Neural crest cell (in vitro differentiated cells): ENCODE measurements around the gene MAN2B2. TPM values are rescaled to one million over a fixed set of nuclear protein-coding genes. Genes with fewer than 3 reads are reported as not detected.

Source experiments
- DNase-seq: peaks from one replicate; pipeline ENCODE4 v3.0.0; 2021; ENCODE audit warnings: low read depth, mixed read lengths, low spot score
- H3K27ac Mint-ChIP-seq: one replicate; pipeline ENCODE4 v1.8.0; 2021; ENCODE audit warnings: mild to moderate bottlenecking, mixed read lengths; ENCODE audit not compliant: unreplicated experiment
- H3K27me3 Mint-ChIP-seq: 2 replicates; pipeline ENCODE4 v1.8.0; 2021; ENCODE audit warnings: low read depth, mild to moderate bottlenecking, mixed read lengths
- H3K36me3 Mint-ChIP-seq: 2 replicates; pipeline ENCODE4 v1.8.0; 2021; ENCODE audit warnings: low read depth, mild to moderate bottlenecking, mixed read lengths
- H3K4me1 Mint-ChIP-seq: 2 replicates; pipeline ENCODE4 v1.8.0; 2021; ENCODE audit warnings: mixed read lengths
- H3K4me3 Mint-ChIP-seq: one replicate; pipeline ENCODE4 v1.8.0; 2021; ENCODE audit warnings: mild to moderate bottlenecking, mixed read lengths
- H3K9me3 Mint-ChIP-seq: 2 replicates; pipeline ENCODE4 v1.8.0; 2021; ENCODE audit warnings: mixed read lengths
- CTCF ChIP-seq: fragments of 200-600 bp; sonication (generic); conservative IDR thresholded peaks from 2 replicates; pipeline ENCODE4 v1.5.0; 2021; ENCODE audit warnings: antibody characterized with exemption, mild to moderate bottlenecking
- total RNA-seq: library from RNA; stranded (reverse); gene quantifications from 2 replicates; pipeline ENCODE4 v1.2.1, GENCODE V29; 2021

MAN2B2 gene
- total RNA-seq, 1 donor from 2014 or later = 9.4 TPM

- no peak overlapping the region for H3K4me3 Mint-ChIP-seq
- DNase-seq = no peak
- no peaks in the 10 kb centered on the region for H3K9me3 Mint-ChIP-seq
- no peaks in the 10 kb centered on the region for H3K4me1 Mint-ChIP-seq
- peaks cover 99% of the 10 kb centered on the region for H3K27me3 Mint-ChIP-seq
- H3K27ac Mint-ChIP-seq = no peak overlapping the region
- TF ChIP-seq CTCF = no peak
- no peaks in the 10 kb centered on the region for H3K36me3 Mint-ChIP-seq
These were observed 18.7 kb upstream of the MAN2B2 start for GRCh38 chr4:6556263-6556662.

- H3K4me3 Mint-ChIP-seq = no peak overlapping the region
- no peak for DNase-seq
- TF ChIP-seq CTCF = no peak
- H3K9me3 Mint-ChIP-seq = no peaks in the 10 kb centered on the region
- no peaks in the 10 kb centered on the region for H3K4me1 Mint-ChIP-seq
- H3K27me3 Mint-ChIP-seq = peaks cover 99% of the 10 kb centered on the region
- no peak overlapping the region for H3K27ac Mint-ChIP-seq
- H3K36me3 Mint-ChIP-seq = no peaks in the 10 kb centered on the region
These were observed 17.8 kb upstream of the MAN2B2 start for GRCh38 chr4:6557185-6557584.

GRCh38 chr4:6557856-6558255 is 17.1 kb upstream of the MAN2B2 start:
- no peak for DNase-seq

GRCh38 chr4:6560416-6561172 is 14.4 kb upstream of the MAN2B2 start:
- Mint-ChIP-seq H3K27ac (no peak overlapping the region), H3K27me3 (peaks cover 93% of the 10 kb centered on the region), H3K36me3 (no peaks in the 10 kb centered on the region), H3K4me3 (no peak overlapping the region), H3K9me3 (no peaks in the 10 kb centered on the region), H3K4me1 (no peaks in the 10 kb centered on the region)
- no peak for TF ChIP-seq CTCF
- DNase-seq = no peak

More at GRCh38 chr4:6557856-6558255, 17.1 kb upstream of the MAN2B2 start:
- no peaks in the 10 kb centered on the region for H3K9me3 Mint-ChIP-seq
- no peak overlapping the region for H3K4me3 Mint-ChIP-seq
- TF ChIP-seq CTCF = no peak
- peaks cover 99% of the 10 kb centered on the region for H3K27me3 Mint-ChIP-seq
- no peaks in the 10 kb centered on the region for H3K4me1 Mint-ChIP-seq
- no peak overlapping the region for H3K27ac Mint-ChIP-seq
- H3K36me3 Mint-ChIP-seq = no peaks in the 10 kb centered on the region

- H3K36me3 Mint-ChIP-seq = no peaks in the 10 kb centered on the region
- DNase-seq = no peak
- H3K27me3 Mint-ChIP-seq = peaks cover 93% of the 10 kb centered on the region
- no peak overlapping the region for H3K4me3 Mint-ChIP-seq
- H3K9me3 Mint-ChIP-seq = no peaks in the 10 kb centered on the region
- TF ChIP-seq CTCF = no peak
- no peaks in the 10 kb centered on the region for H3K4me1 Mint-ChIP-seq
- H3K27ac Mint-ChIP-seq = no peak overlapping the region
These were observed 13.8 kb upstream of the MAN2B2 start for GRCh38 chr4:6561173-6561516.
